ENCODE measurements around the gene IGFBP5.

- TF ChIP-seq EZH2 (IDR thresholded peaks at IDR 0.05; ENCODE audit: insufficient read depth, poor library complexity, severe bottlenecking) (no peak), EZH2phosphoT487 (IDR thresholded peaks at IDR 0.05; ENCODE audit: insufficient read depth, low read depth) (no peak)
These were observed 20.1 kb upstream of the IGFBP5 start for GRCh38 chr2:216715402-216715974.
